ENCODE measurements around the gene DCHS1.
A peak's percentile ranks its signal among the peaks of the same experiment; 100 is the strongest.

DCHS1 gene

GRCh38 chr11:6616596-6617250 lies 38.9 kb downstream of the DCHS1 start:
- DNase-seq (ENCODE audit: extremely low spot score, insufficient read length, low read depth) (no peak), FAIRE-seq (no peak)

GRCh38 chr11:6615882-6616585 lies 39.6 kb downstream of the DCHS1 start:
- FAIRE-seq (no peak), DNase-seq (ENCODE audit: extremely low spot score, insufficient read length, low read depth) (no peak)

- no peak for DNase-seq (ENCODE audit: extremely low spot score, insufficient read length, low read depth)
- no peak for FAIRE-seq
Measured at GRCh38 chr11:6615046-6615445, 40.6 kb downstream of the DCHS1 start.

- no peak for FAIRE-seq
- DNase-seq (ENCODE audit: extremely low spot score, insufficient read length, low read depth) = no peak
Measured at GRCh38 chr11:6614446-6614845, 41.2 kb downstream of the DCHS1 start.

- DNase-seq (ENCODE audit: extremely low spot score, insufficient read length, low read depth) (no peak), FAIRE-seq (no peak)
Measured at GRCh38 chr11:6613496-6613895, 42.1 kb downstream of the DCHS1 start.

GRCh38 chr11:6612213-6613041 lies 43.2 kb downstream of the DCHS1 start, which contains the start of gene TAF10:
TSS of gene TAF10 (minus strand) at chr11:6612216. CDS start at chr11:6612189, 27 bp downstream.
- peak; percentile 77 for DNase-seq (ENCODE audit: extremely low spot score, insufficient read length, low read depth)
- peak; percentile 96 for FAIRE-seq

- no peak for FAIRE-seq
- DNase-seq (ENCODE audit: extremely low spot score, insufficient read length, low read depth) = no peak
Measured at GRCh38 chr11:6611963-6612212, 43.7 kb downstream of the DCHS1 start.

GRCh38 chr11:6611092-6611962 lies 44.3 kb downstream of the DCHS1 start:
- no peak for DNase-seq (ENCODE audit: extremely low spot score, insufficient read length, low read depth)
- no peak for FAIRE-seq

GRCh38 chr11:6610591-6610990 lies 45.0 kb downstream of the DCHS1 start:
- DNase-seq (ENCODE audit: extremely low spot score, insufficient read length, low read depth) = no peak
- FAIRE-seq = no peak

GRCh38 chr11:6609502-6610015 lies 46.0 kb downstream of the DCHS1 start:
- FAIRE-seq (no peak), DNase-seq (ENCODE audit: extremely low spot score, insufficient read length, low read depth) (no peak)

- no peak for DNase-seq (ENCODE audit: extremely low spot score, insufficient read length, low read depth)
- FAIRE-seq = no peak
Measured at GRCh38 chr11:6608726-6609501, 46.7 kb downstream of the DCHS1 start.

GRCh38 chr11:6608011-6608410 lies 47.6 kb downstream of the DCHS1 start:
- no peak for DNase-seq (ENCODE audit: extremely low spot score, insufficient read length, low read depth)
- no peak for FAIRE-seq

- FAIRE-seq = no peak
- DNase-seq (ENCODE audit: extremely low spot score, insufficient read length, low read depth) = no peak
Measured at GRCh38 chr11:6607190-6607795, 48.3 kb downstream of the DCHS1 start.

GRCh38 chr11:6606471-6607189 lies 49.0 kb downstream of the DCHS1 start:
- peak; percentile 88 for FAIRE-seq
- DNase-seq (ENCODE audit: extremely low spot score, insufficient read length, low read depth) = peak; percentile 69

GRCh38 chr11:6604790-6605189 lies 50.8 kb downstream of the DCHS1 start:
- no peak for FAIRE-seq
- DNase-seq (ENCODE audit: extremely low spot score, insufficient read length, low read depth) = no peak

GRCh38 chr11:6604081-6604626 lies 51.5 kb downstream of the DCHS1 start:
- DNase-seq (ENCODE audit: extremely low spot score, insufficient read length, low read depth) = no peak
- FAIRE-seq = peak; percentile 52

- DNase-seq (ENCODE audit: extremely low spot score, insufficient read length, low read depth) (peak; percentile 79), FAIRE-seq (peak; percentile 83)
Measured at GRCh38 chr11:6603287-6604080, 52.1 kb downstream of the DCHS1 start, which contains the start of the genes ILK and RRP8. TSS of gene ILK (plus strand) at chr11:6603774. CDS start at chr11:6604272, 498 bp downstream. TSS of gene RRP8 (minus strand) at chr11:6603616. CDS start at chr11:6603502, 114 bp downstream.

All from GM18507 (cell line).